ENCODE measurements around the gene CUBN. TPM values are rescaled to one million over a fixed set of nuclear protein-coding genes. Genes with fewer than 3 reads are reported as not detected.
A peak's percentile ranks its signal among the peaks of the same experiment; 100 is the strongest.

Gene CUBN
- total and polyA plus RNA-seq, 8 donors, result 1.5 to 6.8 (median 3.8) TPM

DNA sequence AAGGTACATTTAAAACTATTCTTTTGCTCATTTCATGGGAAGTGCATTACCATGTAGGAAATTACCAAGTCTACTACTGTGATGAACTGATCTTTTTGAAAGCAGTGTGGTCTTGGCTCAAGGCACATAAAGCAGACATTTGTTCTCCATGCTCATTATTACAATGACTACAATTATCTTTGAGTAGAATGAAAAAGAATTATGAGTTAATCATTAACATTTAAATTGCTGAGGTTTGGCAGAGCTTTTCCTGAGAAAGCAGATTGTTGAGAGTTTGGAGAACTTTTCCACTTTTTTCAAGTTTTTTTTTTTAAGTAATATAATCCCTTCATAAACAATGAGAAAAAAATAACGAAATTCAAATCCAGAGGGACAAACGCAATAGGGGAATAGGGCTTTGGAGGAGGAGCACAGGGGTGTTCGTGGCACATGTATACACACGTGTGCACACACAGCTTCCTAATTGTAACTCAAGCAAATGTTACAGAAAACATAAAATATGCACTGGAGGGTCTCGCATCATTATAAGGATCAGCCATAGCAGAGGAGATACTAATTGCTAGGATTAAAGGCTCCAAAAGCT is 8.9 kb upstream of the CUBN start:
- peak in 2 of 4 donors; percentile 62 to 75 for DNase-seq
- no peak overlapping the region for H3K27ac ChIP-seq

DNA sequence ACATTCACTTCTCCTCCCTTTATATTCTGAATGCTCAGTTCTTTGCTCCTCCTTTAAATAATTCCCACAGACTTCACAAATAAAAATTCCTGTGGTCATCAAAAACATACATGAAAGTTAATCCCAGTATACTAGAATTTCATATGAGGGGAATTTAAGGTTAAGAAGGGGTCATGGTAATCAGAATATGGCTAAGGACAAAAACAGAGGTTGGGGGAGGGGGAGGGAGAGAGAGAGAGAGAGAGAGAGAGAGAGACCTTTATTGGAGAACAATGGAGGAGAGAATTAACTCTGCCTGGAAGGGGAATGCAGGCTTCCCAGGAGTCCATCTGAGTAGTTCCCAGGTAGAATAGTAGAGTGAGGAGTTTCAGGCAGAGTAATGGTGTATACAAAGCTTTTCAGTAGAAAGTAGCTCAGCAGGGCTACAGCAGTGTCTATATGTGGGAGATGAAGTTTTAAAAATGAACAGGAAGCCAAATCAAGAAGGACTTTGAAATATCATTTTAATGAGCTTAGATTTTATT is 5.2 kb upstream of the CUBN start:
- Histone ChIP-seq H3K27ac (no peak overlapping the region), H3K4me3 (no peak overlapping the region), H3K9me3 (no peaks in the 10 kb centered on the region), H3K27me3 (no peaks in the 10 kb centered on the region), H3K36me3 (no peaks in the 10 kb centered on the region), H3K4me1 (peaks cover 0 to 8% of the 10 kb centered on the region in 2 donors)
- TF ChIP-seq, protein P1, sequence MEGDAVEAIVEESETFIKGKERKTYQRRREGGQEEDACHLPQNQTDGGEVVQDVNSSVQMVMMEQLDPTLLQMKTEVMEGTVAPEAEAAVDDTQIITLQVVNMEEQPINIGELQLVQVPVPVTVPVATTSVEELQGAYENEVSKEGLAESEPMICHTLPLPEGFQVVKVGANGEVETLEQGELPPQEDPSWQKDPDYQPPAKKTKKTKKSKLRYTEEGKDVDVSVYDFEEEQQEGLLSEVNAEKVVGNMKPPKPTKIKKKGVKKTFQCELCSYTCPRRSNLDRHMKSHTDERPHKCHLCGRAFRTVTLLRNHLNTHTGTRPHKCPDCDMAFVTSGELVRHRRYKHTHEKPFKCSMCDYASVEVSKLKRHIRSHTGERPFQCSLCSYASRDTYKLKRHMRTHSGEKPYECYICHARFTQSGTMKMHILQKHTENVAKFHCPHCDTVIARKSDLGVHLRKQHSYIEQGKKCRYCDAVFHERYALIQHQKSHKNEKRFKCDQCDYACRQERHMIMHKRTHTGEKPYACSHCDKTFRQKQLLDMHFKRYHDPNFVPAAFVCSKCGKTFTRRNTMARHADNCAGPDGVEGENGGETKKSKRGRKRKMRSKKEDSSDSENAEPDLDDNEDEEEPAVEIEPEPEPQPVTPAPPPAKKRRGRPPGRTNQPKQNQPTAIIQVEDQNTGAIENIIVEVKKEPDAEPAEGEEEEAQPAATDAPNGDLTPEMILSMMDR (IDR thresholded peaks at IDR 0.05), result no peak
- no peak for DNase-seq
- ATAC-seq, result no peak
- intact Hi-C loops (cut with DNase I), result no loop called here

More for the DNA sequence above, 8.9 kb upstream of the CUBN start:
- TF ChIP-seq, protein P1 (IDR thresholded peaks at IDR 0.05), result no peak
- intact Hi-C loops (cut with DNase I), result no loop called here
- no peaks in the 10 kb centered on the region for H3K9me3 ChIP-seq
- no peaks in the 10 kb centered on the region for H3K27me3 ChIP-seq
- H3K4me3 ChIP-seq, result no peak overlapping the region
- peak; percentile 43 for ATAC-seq
- no peaks in the 10 kb centered on the region for H3K4me1 ChIP-seq
- H3K36me3 ChIP-seq, result no peaks in the 10 kb centered on the region

DNA sequence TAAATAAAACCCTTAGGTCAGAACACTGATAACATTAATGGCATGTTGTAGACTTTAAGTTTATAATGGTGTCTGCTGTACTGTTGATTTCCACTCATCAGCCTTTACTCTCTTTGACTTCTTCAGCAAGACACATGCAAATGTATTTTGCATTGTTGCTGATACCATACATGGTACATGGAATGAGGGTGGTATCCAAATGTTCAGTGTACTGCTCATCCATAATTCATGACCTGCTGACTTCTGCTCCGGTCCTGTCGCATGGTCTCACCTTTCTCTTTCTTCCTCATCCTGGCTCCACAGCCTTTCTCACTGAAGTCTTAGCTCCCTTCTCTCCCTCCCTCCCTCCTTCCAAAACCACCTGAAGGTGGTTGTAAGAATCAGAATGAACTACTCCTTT is 4.7 kb upstream of the CUBN start:
- no peaks in the 10 kb centered on the region for H3K27me3 ChIP-seq
- peaks cover 0 to 8% of the 10 kb centered on the region in 2 donors for H3K4me1 ChIP-seq
- H3K36me3 ChIP-seq, result no peaks in the 10 kb centered on the region
- intact Hi-C loops (cut with DNase I), result no loop called here
- no peak for ATAC-seq
- H3K4me3 ChIP-seq, result no peak overlapping the region
- DNase-seq, result no peak
- TF ChIP-seq, protein P1 (IDR thresholded peaks at IDR 0.05), result no peak
- H3K9me3 ChIP-seq, result no peaks in the 10 kb centered on the region
- H3K27ac ChIP-seq, result no peak overlapping the region

DNA sequence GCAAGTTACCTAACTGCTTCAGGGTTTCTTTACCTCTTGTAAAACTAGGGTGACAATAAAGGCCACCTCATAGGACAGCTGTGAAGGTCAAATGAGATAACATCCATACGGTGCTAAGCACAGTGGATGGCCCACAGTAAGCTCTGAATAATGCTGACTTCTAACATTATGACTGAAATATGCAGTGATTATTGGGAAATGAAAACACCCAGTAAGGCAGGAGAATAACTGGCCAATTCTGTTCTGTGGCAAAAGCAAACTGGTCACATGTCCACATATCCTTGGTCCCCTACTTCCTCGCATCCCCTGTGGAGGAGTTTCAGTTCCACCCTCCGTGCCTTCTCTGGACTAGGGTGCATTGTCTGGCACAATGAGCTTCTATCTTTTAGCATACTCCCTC is 1.4 kb downstream of the CUBN start:
- Histone ChIP-seq H3K27me3 (no peaks in the 10 kb centered on the region), H3K4me1 (peaks cover 0 to 14% of the 10 kb centered on the region in 2 donors), H3K4me3 (no peak overlapping the region), H3K36me3 (no peaks in the 10 kb centered on the region), H3K27ac (no peak overlapping the region), H3K9me3 (no peaks in the 10 kb centered on the region)
- DNase-seq (no peak), ATAC-seq (peak; percentile 78)
- intact Hi-C loops (cut with DNase I), result no loop called here
- TF ChIP-seq, protein P1 (IDR thresholded peaks at IDR 0.05), result no peak

DNA sequence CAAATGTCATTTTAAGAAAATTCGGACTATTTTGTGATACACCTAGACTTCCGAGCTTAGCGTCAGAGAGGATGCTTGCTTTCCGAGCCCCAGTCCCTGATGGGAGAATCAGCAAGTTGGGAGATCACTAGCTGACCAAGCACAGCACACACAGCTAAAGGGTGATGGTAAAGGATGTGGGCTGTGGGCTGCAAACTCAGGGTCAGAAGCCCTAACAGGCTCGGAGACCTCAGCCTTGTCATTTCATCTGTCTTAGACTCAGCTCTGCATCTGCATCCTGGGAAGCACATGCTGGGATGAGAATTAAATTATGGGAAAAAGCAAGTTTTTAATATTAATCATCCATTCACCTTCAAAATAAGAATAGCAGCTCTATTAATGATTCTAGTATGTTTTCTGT is 3.3 kb downstream of the CUBN start:
- TF ChIP-seq, protein P1 (IDR thresholded peaks at IDR 0.05), result no peak
- H3K4me1 ChIP-seq, result peaks cover 0 to 6% of the 10 kb centered on the region in 2 donors
- H3K27ac ChIP-seq, result no peak overlapping the region
- ATAC-seq (no peak), DNase-seq (no peak)
- intact Hi-C loops (cut with DNase I), result no loop called here
- no peaks in the 10 kb centered on the region for H3K9me3 ChIP-seq
- H3K4me3 ChIP-seq, result no peak overlapping the region
- no peaks in the 10 kb centered on the region for H3K27me3 ChIP-seq
- no peaks in the 10 kb centered on the region for H3K36me3 ChIP-seq
